Lung (tissue), 12 donors: ENCODE measurements around the gene CELF5. TPM values are rescaled to one million over a fixed set of nuclear protein-coding genes. Genes with fewer than 3 reads are reported as not detected.

Source experiments
- ATAC-seq: fragments of 200-7000 bp; cut with Tn5 transposase; one replicate; pipeline ENCODE4 v1.9.1; 2020; ENCODE audit warnings: moderate number of reproducible peaks; ENCODE audit not compliant: insufficient read depth, low FRiP score
- DNase-seq, 3 donors: peaks; one replicate each; pipeline ENCODE4 v3.0.0-alpha.2; 2013 to 2017
- H3K27ac ChIP-seq, 2 donors: one replicate each; pipeline ENCODE4 v1.5.1; 2013; ENCODE audit warnings: mild to moderate bottlenecking in 2 of 2, moderate library complexity in 2 of 2, control low read depth in 1 of 2, inconsistent platforms in 1 of 2, low read depth in 1 of 2, low read length in 1 of 2
- H3K27me3 ChIP-seq, 3 donors: one replicate each; pipeline ENCODE4 v1.5.1; 2013; ENCODE audit warnings: low read length in 2 of 3; ENCODE audit not compliant: control insufficient read depth in 3 of 3, insufficient read depth in 3 of 3
- H3K36me3 ChIP-seq, 4 donors: one replicate each; pipeline ENCODE4 v1.5.1; 2013; ENCODE audit warnings: low read length in 4 of 4, mild to moderate bottlenecking in 1 of 4, moderate library complexity in 1 of 4; ENCODE audit not compliant: control insufficient read depth in 4 of 4, insufficient read depth in 4 of 4
- H3K4me1 ChIP-seq, 5 donors: one replicate each; pipeline ENCODE4 v1.5.1; 2013; ENCODE audit warnings: low read length in 5 of 5, mild to moderate bottlenecking in 2 of 5, moderate library complexity in 1 of 5; ENCODE audit not compliant: control insufficient read depth in 5 of 5, insufficient read depth in 5 of 5
- H3K4me3 ChIP-seq: one replicate; pipeline ENCODE4 v1.5.1; 2013; ENCODE audit warnings: mild to moderate bottlenecking, control low read depth, moderate library complexity
- H3K9ac ChIP-seq, 2 donors: one replicate each; pipeline ENCODE4 v1.5.1; 2013; ENCODE audit warnings: low read length in 2 of 2, control low read depth in 1 of 2; ENCODE audit not compliant: insufficient read depth in 1 of 2
- H3K9me3 ChIP-seq, 4 donors: one replicate each; pipeline ENCODE4 v1.5.1; 2013; ENCODE audit warnings: low read length in 3 of 4, mild to moderate bottlenecking in 1 of 4, moderate library complexity in 1 of 4; ENCODE audit not compliant: control insufficient read depth in 4 of 4, insufficient read depth in 3 of 4
- CTCF ChIP-seq: IDR thresholded peaks from 2 replicates; pipeline ENCODE4 v1.5.1; 2012; ENCODE audit warnings: mild to moderate bottlenecking; ENCODE audit errors: control extremely low read depth, extremely low read depth
- WGBS, 2 donors: extraction: QIAGEN DNeasy Blood & Tissue Kit; methylation state at CpG; one replicate each; pipeline ENCODE4 v1.1.7; 2013; 5-methylcytosine and 5-hydroxymethylcytosine counted together
- polyA plus RNA-seq, 2 donors: library from polyadenylated mRNA; stranded (reverse); fragments of 200-250 nt; gene quantifications; one replicate each; pipeline ENCODE4 v1.2.1, GENCODE V29; 2013
- total RNA-seq, 2 donors: library from RNA; depleted of rRNA in 1 of 2; stranded (reverse); fragments of >200 nt in 1 of 2; gene quantifications; one replicate each; pipeline ENCODE4 v1.2.1, GENCODE V29; 2014 to 2021
- donor health status: control.
- donor health status: control.
- donor health status: Bipolar disorder and iron deficiency.
- donor health status: healthy.
- donor health status: DM: yes; HTN: yes; CAD: no.

Gene CELF5
- total and polyA plus RNA-seq, 4 donors = 0.08 to 0.14 (median 0.12) TPM; not detected in 1

GRCh38 chr19:3183721-3184641 is 40.5 kb upstream of the CELF5 start:
- Histone ChIP-seq H3K9ac (no peak overlapping the region), H3K27me3 (no peaks in the 10 kb centered on the region), H3K36me3 (peaks cover 0 to 4% (median 0%) of the 10 kb centered on the region in 4 donors), H3K27ac (no peak overlapping the region), H3K4me3 (no peak overlapping the region), H3K4me1 (peaks cover 0 to 29% (median 4%) of the 10 kb centered on the region in 5 donors), H3K9me3 (no peaks in the 10 kb centered on the region)
- no peak for ATAC-seq
- 73 to 81% methylated on average over 13 of the region's 13 CpGs for WGBS, 2 donors
- TF ChIP-seq CTCF = no peak
- no peak for DNase-seq

GRCh38 chr19:3184847-3185460 is 39.5 kb upstream of the CELF5 start:
- H3K9me3 ChIP-seq = no peaks in the 10 kb centered on the region
- peaks cover 0 to 4% (median 0%) of the 10 kb centered on the region in 4 donors for H3K36me3 ChIP-seq
- H3K9ac ChIP-seq = no peak overlapping the region
- 19 to 24% methylated on average over 14 of the region's 14 CpGs for WGBS, 2 donors
- DNase-seq (no peak), ATAC-seq (no peak)
- H3K27me3 ChIP-seq = no peaks in the 10 kb centered on the region
- no peak overlapping the region for H3K4me3 ChIP-seq
- peaks cover 0 to 24% (median 4%) of the 10 kb centered on the region in 5 donors for H3K4me1 ChIP-seq
- H3K27ac ChIP-seq = peak overlapping the region in 1 of 2 donors; percentile 24
- no peak for TF ChIP-seq CTCF

- ATAC-seq (peak; percentile 97), DNase-seq (peak; percentile 96 to 97 (median 97))
- Histone ChIP-seq H3K4me1 (peaks cover 0 to 22% (median 4%) of the 10 kb centered on the region in 5 donors), H3K9ac (peak within 1 kb of the TSS; percentile 37 to 65), H3K27ac (peak within 1 kb of the TSS; percentile 61 to 76), H3K4me3 (peak within 1 kb of the TSS; percentile 93), H3K9me3 (no peaks in the 10 kb centered on the region), H3K36me3 (peaks cover 0 to 8% (median 0%) of the 10 kb centered on the region in 4 donors), H3K27me3 (no peaks in the 10 kb centered on the region)
- TF ChIP-seq CTCF = no peak
- 0% methylated on average over 58 to 69 of the region's 69 CpGs for WGBS, 2 donors
Observed at GRCh38 chr19:3185461-3186159, 38.9 kb upstream of the CELF5 start, which contains the start of gene NCLN. Gene NCLN, plus strand, starts transcription at chr19:3185930. Its CDS starts 101 bp downstream, at chr19:3186031.
